WTC11 (cell line): ENCODE measurements around the gene DHRS2. TPM values are rescaled to one million over a fixed set of nuclear protein-coding genes. Genes with fewer than 3 reads are reported as not detected.

ENCODE experiments used
- ATAC-seq: fragments of 200-7000 bp; cut with Tn5 transposase; 2 replicates; pipeline ENCODE4 v1.10.0; 2021; ENCODE audit warnings: mild to moderate bottlenecking, moderate library complexity
- CTCF ChIA-PET: fragments of 300-600 bp; sonication (Branson Sonifier 250); formaldehyde crosslinking; loops from one replicate; lab custom pipeline; 2021; ENCODE audit warnings: antibody characterized with exemption; lab: Charles Lee
- POLR2A ChIA-PET: fragments of 350-600 bp; sonication (Branson Sonifier 250); formaldehyde crosslinking; loops from one replicate; lab custom pipeline; 2021; ENCODE audit warnings: antibody characterized with exemption; lab: Charles Lee
- DNase-seq: peaks from one replicate; pipeline ENCODE4 v3.0.0; 2021; ENCODE audit warnings: low spot score
- H3K27ac Mint-ChIP-seq: 2 replicates; pipeline ENCODE4 v1.8.0; 2021; ENCODE audit warnings: mixed read lengths
- H3K27me3 Mint-ChIP-seq: 2 replicates; pipeline ENCODE4 v1.8.0; 2021; ENCODE audit warnings: low read depth, mild to moderate bottlenecking, moderate library complexity, mixed read lengths
- H3K36me3 Mint-ChIP-seq: 2 replicates; pipeline ENCODE4 v1.8.0; 2021; ENCODE audit warnings: mixed read lengths
- H3K4me1 Mint-ChIP-seq: 2 replicates; pipeline ENCODE4 v1.8.0; 2022; ENCODE audit warnings: mixed read lengths
- H3K4me3 Mint-ChIP-seq: 2 replicates; pipeline ENCODE4 v1.8.0; 2021; ENCODE audit warnings: mild to moderate bottlenecking, moderate library complexity, mixed read lengths
- H3K9me3 Mint-ChIP-seq: 2 replicates; pipeline ENCODE4 v1.8.0; 2021; ENCODE audit warnings: mixed read lengths
- AFF4 ChIP-seq: sonication (generic); formaldehyde crosslinking; IDR thresholded peaks from 2 replicates; pipeline ENCODE4 v1.8.1; 2023; ENCODE audit warnings: mild to moderate bottlenecking, missing genetic modification reagents, borderline replicate concordance
- ARID4B ChIP-seq: sonication (generic); formaldehyde crosslinking; IDR thresholded peaks from 2 replicates; pipeline ENCODE4 v1.8.0; 2023; ENCODE audit warnings: missing genetic modification reagents, mild to moderate bottlenecking, borderline replicate concordance
- ATF6 ChIP-seq: sonication (generic); formaldehyde crosslinking; IDR thresholded peaks from 2 replicates; pipeline ENCODE4 v1.8.1; 2023; ENCODE audit warnings: mild to moderate bottlenecking, missing genetic modification reagents
- ELF4 ChIP-seq: sonication (generic); formaldehyde crosslinking; IDR thresholded peaks from 2 replicates; pipeline ENCODE4 v1.8.1; 2022; ENCODE audit warnings: low read depth, mild to moderate bottlenecking, moderate library complexity, missing genetic modification reagents
- FOXK1 ChIP-seq: sonication (generic); formaldehyde crosslinking; IDR thresholded peaks from 2 replicates; pipeline ENCODE4 v1.8.0; 2022; ENCODE audit warnings: mild to moderate bottlenecking, moderate library complexity, missing genetic modification reagents
- FOXP4 ChIP-seq: sonication (generic); formaldehyde crosslinking; IDR thresholded peaks from 2 replicates; pipeline ENCODE4 v1.8.0; 2022; ENCODE audit warnings: mild to moderate bottlenecking, missing genetic modification reagents
- NR1H2 ChIP-seq: sonication (generic); formaldehyde crosslinking; IDR thresholded peaks from 2 replicates; pipeline ENCODE4 v1.9.0; 2021; ENCODE audit warnings: mild to moderate bottlenecking, moderate library complexity, missing genetic modification reagents
- RELA ChIP-seq: sonication (generic); formaldehyde crosslinking; IDR thresholded peaks from 2 replicates; pipeline ENCODE4 v1.8.1; 2022; ENCODE audit warnings: missing genetic modification reagents, mild to moderate bottlenecking, borderline replicate concordance
- SMAD3 ChIP-seq: sonication (generic); formaldehyde crosslinking; IDR thresholded peaks from 2 replicates; pipeline ENCODE4 v1.8.0; 2022; ENCODE audit warnings: missing genetic modification reagents, mild to moderate bottlenecking, borderline replicate concordance
- USF1 ChIP-seq: sonication (generic); formaldehyde crosslinking; IDR thresholded peaks from 2 replicates; pipeline ENCODE4 v1.8.0; 2022; ENCODE audit warnings: mild to moderate bottlenecking, missing genetic modification reagents
- ZNF138 ChIP-seq: sonication (generic); formaldehyde crosslinking; conservative IDR thresholded peaks from 2 replicates; pipeline ENCODE4 v1.8.1; 2022; ENCODE audit warnings: mild to moderate bottlenecking, moderate library complexity, missing genetic modification reagents
- ZNF232 ChIP-seq: sonication (generic); formaldehyde crosslinking; IDR thresholded peaks from 2 replicates; pipeline ENCODE4 v1.8.0; 2022; ENCODE audit warnings: mild to moderate bottlenecking, missing genetic modification reagents
- ZNF532 ChIP-seq: fragments of 250-450 bp; sonication (Bioruptor Pico); IDR thresholded peaks from 2 replicates; pipeline ENCODE4 v1.9.0; 2021; ENCODE audit warnings: mild to moderate bottlenecking, borderline replicate concordance
- total RNA-seq: library from RNA; stranded (reverse); gene quantifications from 3 replicates; pipeline ENCODE4 v1.2.3, GENCODE V29; 2021

The DHRS2 gene
- total RNA-seq, 1 experiment from 2014 or later = 4.5 TPM

GRCh38 chr14:23621204-23621931 lies 14.8 kb upstream of the DHRS2 start:
- Mint-ChIP-seq H3K36me3 (peaks cover 24% of the 10 kb centered on the region), H3K4me1 (no peaks in the 10 kb centered on the region), H3K27ac (no peak overlapping the region)
- no peak for DNase-seq
- TF ChIP-seq USF1 (CRISPR knock-in tag) (no peak), ZNF532 (CRISPR knock-in tag) (no peak), ZNF232 (CRISPR knock-in tag) (no peak), AFF4 (no peak), FOXK1 (no peak)
- TF ChIP-seq, all 79 proteins: peak for 0
- CTCF ChIA-PET = interaction anchor here (1.3 kb wide), 1 partner anchor 12 kb away, joined by 3 read pairs; no protein-coding TSS in a partner anchor
- Mint-ChIP-seq H3K9me3 (peaks cover 65% of the 10 kb centered on the region), H3K4me3 (no peak overlapping the region), H3K27me3 (peaks cover 40% of the 10 kb centered on the region)
- ATAC-seq = no peak
- POLR2A ChIA-PET = no interaction called here

- ChIA-PET CTCF (interaction anchor here (0.8 to 1.3 kb wide), 2 partner anchors 10 to 11 kb away, joined by 3 to 6 read pairs; no protein-coding TSS in a partner anchor), POLR2A (no interaction called here)
- DNase-seq (no peak), ATAC-seq (no peak)
- H3K9me3 Mint-ChIP-seq = peaks cover 73% of the 10 kb centered on the region
- no peak overlapping the region for H3K4me3 Mint-ChIP-seq
- H3K27me3 Mint-ChIP-seq = peaks cover 46% of the 10 kb centered on the region
- H3K4me1 Mint-ChIP-seq = no peaks in the 10 kb centered on the region
- no peak overlapping the region for H3K27ac Mint-ChIP-seq
- peaks cover 24% of the 10 kb centered on the region for H3K36me3 Mint-ChIP-seq
- TF ChIP-seq ARID4B (CRISPR knock-in tag) = no peak
- no peak for TF ChIP-seq SMAD3 (CRISPR knock-in tag)
- TF ChIP-seq RELA = no peak
- no peak for TF ChIP-seq ELF4 (CRISPR knock-in tag)
- TF ChIP-seq ATF6 (CRISPR knock-in tag) = no peak
- no peak for TF ChIP-seq NR1H2 (CRISPR knock-in tag)
- TF ChIP-seq FOXP4 (CRISPR knock-in tag) = no peak
- no peak for TF ChIP-seq ZNF138 (CRISPR knock-in tag)
These were observed 14.0 kb upstream of the DHRS2 start for GRCh38 chr14:23621932-23622730.
